T-helper 2 cell treated with Interferon-gamma antibody and Interleukin-4, amounts not matched to agents 5 μg/mL and 100 μg/mL, for 36 hours (primary cell): ENCODE results near the gene TRAPPC6A.
A peak's percentile ranks its signal among the peaks of the same experiment; 100 is the strongest.

Experiments used
- DNase-seq: peaks from one replicate; pipeline ENCODE4 v3.0.0; 2021; ENCODE audit warnings: low spot score
- H3K27ac Mint-ChIP-seq: one replicate; pipeline ENCODE4 v1.8.0; 2021; ENCODE audit warnings: mild to moderate bottlenecking, mixed read lengths
- H3K27me3 Mint-ChIP-seq: one replicate; pipeline ENCODE4 v1.8.0; 2021; ENCODE audit warnings: low read depth, mixed read lengths
- H3K36me3 Mint-ChIP-seq: one replicate; pipeline ENCODE4 v1.8.0; 2021; ENCODE audit warnings: low read depth, mixed read lengths
- H3K4me1 Mint-ChIP-seq: one replicate; pipeline ENCODE4 v1.8.0; 2021; ENCODE audit warnings: low read depth, mixed read lengths
- H3K4me3 Mint-ChIP-seq: one replicate; pipeline ENCODE4 v1.8.0; 2022; ENCODE audit warnings: mild to moderate bottlenecking, moderate library complexity, mixed read lengths
- H3K9me3 Mint-ChIP-seq: one replicate; pipeline ENCODE4 v1.8.0; 2021; ENCODE audit warnings: mixed read lengths

Gene TRAPPC6A, protein sequence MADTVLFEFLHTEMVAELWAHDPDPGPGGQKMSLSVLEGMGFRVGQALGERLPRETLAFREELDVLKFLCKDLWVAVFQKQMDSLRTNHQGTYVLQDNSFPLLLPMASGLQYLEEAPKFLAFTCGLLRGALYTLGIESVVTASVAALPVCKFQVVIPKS

DNA sequence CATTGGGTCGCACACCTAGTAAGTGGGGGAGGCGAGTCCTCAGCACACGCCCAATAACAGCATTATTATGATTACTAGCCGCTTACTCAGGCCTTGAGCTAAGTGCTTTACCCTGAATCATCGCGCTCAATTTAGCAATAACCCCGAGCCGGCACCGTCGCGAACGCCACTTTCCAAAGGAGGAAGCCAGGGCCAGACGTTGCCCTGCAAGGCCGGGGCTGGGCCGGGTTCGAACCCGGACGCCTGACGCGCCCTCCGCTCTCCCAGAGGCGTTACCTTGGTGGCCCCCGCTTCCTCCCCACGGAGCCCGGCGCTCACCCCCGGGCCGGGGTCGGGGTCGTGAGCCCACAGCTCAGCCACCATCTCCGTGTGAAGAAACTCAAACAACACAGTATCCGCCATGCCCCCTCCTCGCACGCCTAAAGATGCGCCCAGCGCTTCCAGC is at the start of gene TRAPPC6A:
TSS of gene TRAPPC6A (minus strand) at position 421 of the 445 bp plus-strand sequence. CDS start at position 402, 19 bp downstream.
- no peaks in the 10 kb centered on the region for H3K9me3 Mint-ChIP-seq
- H3K4me1 Mint-ChIP-seq, result peaks cover 21% of the 10 kb centered on the region
- no peak for DNase-seq
- no peaks in the 10 kb centered on the region for H3K27me3 Mint-ChIP-seq
- peak within 1 kb of the TSS; percentile 98 for H3K27ac Mint-ChIP-seq
- peak within 1 kb of the TSS; percentile 95 for H3K4me3 Mint-ChIP-seq
- H3K36me3 Mint-ChIP-seq, result peaks cover 13% of the 10 kb centered on the region

DNA sequence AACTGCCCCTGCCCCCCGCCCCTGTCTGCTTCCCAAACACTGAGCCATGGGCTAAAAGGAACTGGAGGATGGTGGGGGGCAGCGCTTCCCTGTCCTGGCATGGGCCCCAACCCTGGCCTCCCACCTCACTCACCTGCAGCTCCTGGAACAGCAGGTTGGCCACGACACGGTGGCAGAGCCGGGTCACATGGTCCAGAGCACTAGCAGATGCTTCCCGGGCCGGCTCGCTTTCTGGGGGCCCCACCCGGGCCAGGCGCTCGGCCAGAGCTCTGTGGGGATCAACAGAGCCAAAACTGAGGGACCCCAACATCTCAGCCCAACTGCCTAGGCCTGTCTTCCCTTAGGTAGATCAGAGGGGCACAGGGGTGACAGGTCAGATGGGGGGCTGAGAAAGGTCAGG is 46.6 kb upstream of the TRAPPC6A start:
- Mint-ChIP-seq H3K27me3 (peaks cover 7% of the 10 kb centered on the region), H3K36me3 (no peaks in the 10 kb centered on the region), H3K4me1 (no peaks in the 10 kb centered on the region), H3K9me3 (no peaks in the 10 kb centered on the region), H3K4me3 (no peak overlapping the region), H3K27ac (no peak overlapping the region)
- DNase-seq, result no peak

DNA sequence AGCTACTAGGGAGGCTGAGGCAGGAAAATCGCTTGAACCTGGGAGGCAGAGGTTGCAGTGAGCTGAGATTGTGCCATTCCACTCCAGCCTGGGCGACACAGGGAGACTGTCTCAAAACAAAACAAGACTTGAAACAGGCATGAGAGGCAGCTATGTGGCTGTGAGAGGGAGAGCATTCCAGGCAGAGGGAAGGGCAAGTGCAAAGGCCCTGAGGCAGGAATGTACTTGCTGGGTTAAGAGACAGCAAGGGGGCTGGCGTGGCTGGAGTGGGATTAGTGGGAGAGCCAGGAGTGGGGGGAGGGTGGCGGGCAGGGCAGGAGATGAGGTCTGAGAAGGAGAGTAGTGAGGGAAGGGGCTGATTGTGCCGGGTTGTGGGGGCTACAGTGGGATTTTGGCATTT is 45.8 kb upstream of the TRAPPC6A start:
- Mint-ChIP-seq H3K4me3 (no peak overlapping the region), H3K27ac (no peak overlapping the region), H3K4me1 (no peaks in the 10 kb centered on the region), H3K27me3 (peaks cover 7% of the 10 kb centered on the region), H3K36me3 (no peaks in the 10 kb centered on the region), H3K9me3 (no peaks in the 10 kb centered on the region)
- DNase-seq, result no peak

DNA sequence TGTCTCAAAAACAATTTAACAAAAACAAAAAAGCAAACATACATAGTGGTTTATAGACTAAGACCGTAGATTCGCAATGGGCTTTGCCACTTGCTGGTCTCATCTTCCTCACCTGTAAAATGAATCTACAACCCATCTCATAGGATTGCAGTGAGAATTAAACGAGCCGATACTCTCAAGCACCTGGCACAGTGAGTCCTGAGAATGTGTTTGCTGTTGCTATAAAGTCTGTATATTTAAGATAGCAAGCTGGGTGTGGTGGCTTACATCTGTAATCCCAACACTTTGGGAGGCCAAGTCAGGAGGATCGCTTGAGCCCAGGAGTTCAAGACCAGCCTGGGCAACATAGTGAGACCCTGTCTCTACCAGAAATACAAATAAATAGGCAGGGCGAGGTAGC is 44.7 kb upstream of the TRAPPC6A start:
- no peaks in the 10 kb centered on the region for H3K36me3 Mint-ChIP-seq
- no peaks in the 10 kb centered on the region for H3K9me3 Mint-ChIP-seq
- no peaks in the 10 kb centered on the region for H3K4me1 Mint-ChIP-seq
- H3K4me3 Mint-ChIP-seq, result no peak overlapping the region
- H3K27ac Mint-ChIP-seq, result no peak overlapping the region
- DNase-seq, result no peak
- peaks cover 14% of the 10 kb centered on the region for H3K27me3 Mint-ChIP-seq

DNA sequence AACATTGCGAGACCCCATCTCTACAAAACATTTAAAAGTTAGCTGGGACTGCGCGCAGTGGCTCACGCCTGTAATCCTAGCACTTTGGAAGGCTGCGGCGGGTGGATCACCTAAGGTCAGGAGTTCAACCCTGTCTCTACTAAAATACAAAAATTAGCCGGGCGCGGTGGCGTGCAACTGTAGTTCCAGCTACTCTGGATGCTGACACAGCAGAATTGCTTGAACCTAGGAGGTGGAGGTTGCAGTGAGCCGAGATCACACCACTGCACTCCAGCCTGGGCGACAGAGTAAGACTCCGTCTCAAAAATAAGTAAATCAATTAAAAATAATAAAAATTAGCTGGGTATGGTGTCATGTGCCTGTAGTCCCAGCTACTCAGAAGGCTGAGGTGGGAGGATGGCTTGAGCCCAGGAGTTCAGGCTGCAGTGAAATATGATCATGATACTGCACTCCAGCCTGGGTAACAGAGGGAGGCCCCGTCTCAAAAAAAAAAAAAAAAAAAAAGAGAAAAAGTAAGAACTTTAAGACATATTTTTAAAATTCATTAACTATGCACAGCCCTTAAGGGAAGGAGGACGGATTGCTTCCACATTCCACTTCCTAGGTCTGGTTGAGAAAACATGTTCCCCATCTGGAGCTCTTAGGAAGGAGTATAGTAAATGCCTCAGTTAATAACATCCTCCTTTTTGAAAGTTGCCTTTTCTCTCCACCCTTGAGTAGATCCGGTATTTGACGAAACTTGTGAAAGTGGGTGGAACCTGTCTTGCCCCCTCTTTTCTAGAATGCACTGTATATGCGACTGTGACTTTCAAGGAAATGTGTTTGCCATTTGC is 41.1 kb upstream of the TRAPPC6A start:
- H3K27me3 Mint-ChIP-seq, result peaks cover 36% of the 10 kb centered on the region
- H3K36me3 Mint-ChIP-seq, result no peaks in the 10 kb centered on the region
- no peak overlapping the region for H3K4me3 Mint-ChIP-seq
- H3K9me3 Mint-ChIP-seq, result no peaks in the 10 kb centered on the region
- no peak overlapping the region for H3K27ac Mint-ChIP-seq
- DNase-seq, result no peak
- H3K4me1 Mint-ChIP-seq, result no peaks in the 10 kb centered on the region

DNA sequence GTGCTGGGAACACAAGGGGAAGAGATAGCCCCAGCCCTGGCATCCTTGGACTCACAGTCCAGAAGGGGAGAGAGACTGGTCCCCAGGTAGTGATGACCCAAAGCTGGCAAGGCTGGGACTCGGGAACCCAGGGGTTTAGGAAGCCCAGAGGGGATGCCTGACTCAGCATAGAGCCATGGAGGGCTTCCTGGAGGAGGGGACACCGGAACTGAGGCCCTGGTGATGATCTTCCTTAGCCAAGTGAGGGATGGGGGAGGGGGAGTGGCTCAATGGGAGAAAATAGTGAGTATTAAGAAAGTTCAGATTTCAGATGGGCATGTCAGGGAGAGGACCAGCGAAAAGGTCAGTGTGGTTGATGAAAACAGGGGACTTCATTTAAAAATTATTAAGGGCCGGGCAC is 40.4 kb upstream of the TRAPPC6A start:
- Mint-ChIP-seq H3K9me3 (no peaks in the 10 kb centered on the region), H3K27ac (no peak overlapping the region), H3K36me3 (no peaks in the 10 kb centered on the region), H3K4me1 (no peaks in the 10 kb centered on the region), H3K27me3 (peaks cover 42% of the 10 kb centered on the region), H3K4me3 (no peak overlapping the region)
- no peak for DNase-seq

DNA sequence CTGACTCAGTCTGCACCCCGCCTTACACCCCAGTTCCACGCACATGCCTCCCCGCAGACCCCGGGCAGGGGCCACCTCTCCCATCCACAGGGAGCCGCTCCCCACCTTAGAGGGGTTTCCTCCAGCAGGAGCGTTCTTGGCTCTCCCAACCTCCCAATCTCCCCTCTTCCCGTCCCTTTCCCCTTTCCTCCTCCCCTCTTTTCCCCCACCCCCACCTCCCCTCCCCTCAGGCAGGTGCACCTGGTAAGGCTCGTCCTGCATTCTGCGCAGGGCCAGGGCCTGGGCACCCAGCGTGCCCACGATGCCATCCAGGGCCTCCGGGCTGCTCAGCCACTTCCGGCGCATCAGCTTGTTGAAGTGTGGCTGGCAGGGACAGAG is 39.9 kb upstream of the TRAPPC6A start:
- Mint-ChIP-seq H3K4me1 (no peaks in the 10 kb centered on the region), H3K9me3 (no peaks in the 10 kb centered on the region), H3K27me3 (peaks cover 44% of the 10 kb centered on the region), H3K4me3 (no peak overlapping the region), H3K27ac (no peak overlapping the region), H3K36me3 (no peaks in the 10 kb centered on the region)
- no peak for DNase-seq

DNA sequence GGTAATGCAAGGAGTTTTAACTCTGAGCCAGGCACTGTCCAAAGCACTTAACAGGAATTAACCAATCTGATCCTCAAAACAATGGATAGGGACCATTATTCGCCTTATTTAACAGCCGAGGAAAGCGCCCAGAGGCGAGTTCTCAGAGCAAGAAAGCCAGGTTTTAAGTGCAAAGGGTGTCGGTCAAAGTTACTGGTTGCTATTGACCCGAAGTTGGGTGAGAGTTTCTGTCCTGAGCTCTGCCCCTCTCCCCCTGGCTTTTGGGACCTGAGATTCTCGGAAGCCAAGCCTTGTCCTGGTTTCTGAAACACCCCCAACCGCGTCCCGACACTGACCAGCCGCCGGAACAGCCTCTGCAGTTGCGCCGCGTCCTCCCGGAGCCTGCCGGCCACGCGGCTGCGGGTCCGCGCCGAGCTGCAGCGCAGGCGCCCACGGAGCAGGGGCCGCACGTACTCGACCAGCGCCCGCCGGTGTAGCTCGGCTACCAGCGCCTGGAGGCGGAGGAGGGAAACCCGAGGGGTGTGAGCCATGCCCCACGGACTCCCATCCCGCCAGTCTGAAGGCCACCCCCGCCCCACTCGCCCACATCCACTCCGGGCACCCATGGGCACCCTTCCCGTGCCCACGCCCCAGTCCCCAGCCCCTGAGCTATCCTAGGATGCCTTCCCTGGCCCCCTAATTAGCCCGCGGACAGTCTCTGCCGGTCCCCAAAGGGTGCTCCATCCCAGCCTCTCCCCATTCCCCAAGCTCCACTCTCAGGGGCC is 39.3 kb upstream of the TRAPPC6A start:
- Mint-ChIP-seq H3K9me3 (no peaks in the 10 kb centered on the region), H3K4me3 (no peak overlapping the region), H3K36me3 (no peaks in the 10 kb centered on the region), H3K27me3 (peaks cover 44% of the 10 kb centered on the region), H3K4me1 (no peaks in the 10 kb centered on the region), H3K27ac (no peak overlapping the region)
- no peak for DNase-seq

DNA sequence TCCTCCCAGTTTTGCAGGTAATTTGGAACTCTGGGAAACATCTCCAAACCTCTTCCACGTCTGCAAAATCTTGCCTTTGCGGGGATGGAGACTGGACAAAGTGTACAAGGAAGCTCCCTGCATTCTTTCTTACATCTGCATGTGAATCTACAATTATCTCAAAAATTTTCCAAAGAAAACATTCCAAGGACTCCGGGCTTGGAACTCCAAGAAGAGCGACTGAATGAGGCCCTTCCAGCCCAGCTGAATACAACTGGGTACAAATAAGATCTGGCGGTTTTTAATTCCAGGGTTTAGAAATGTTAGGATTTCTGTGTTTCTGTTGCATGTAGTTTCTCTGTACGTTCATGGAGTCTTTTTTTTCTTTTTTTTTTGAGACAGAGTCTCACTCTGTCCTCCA is 38.6 kb upstream of the TRAPPC6A start:
- no peak for DNase-seq
- Mint-ChIP-seq H3K27ac (no peak overlapping the region), H3K4me3 (no peak overlapping the region), H3K36me3 (no peaks in the 10 kb centered on the region), H3K9me3 (no peaks in the 10 kb centered on the region), H3K27me3 (peaks cover 49% of the 10 kb centered on the region), H3K4me1 (no peaks in the 10 kb centered on the region)

DNA sequence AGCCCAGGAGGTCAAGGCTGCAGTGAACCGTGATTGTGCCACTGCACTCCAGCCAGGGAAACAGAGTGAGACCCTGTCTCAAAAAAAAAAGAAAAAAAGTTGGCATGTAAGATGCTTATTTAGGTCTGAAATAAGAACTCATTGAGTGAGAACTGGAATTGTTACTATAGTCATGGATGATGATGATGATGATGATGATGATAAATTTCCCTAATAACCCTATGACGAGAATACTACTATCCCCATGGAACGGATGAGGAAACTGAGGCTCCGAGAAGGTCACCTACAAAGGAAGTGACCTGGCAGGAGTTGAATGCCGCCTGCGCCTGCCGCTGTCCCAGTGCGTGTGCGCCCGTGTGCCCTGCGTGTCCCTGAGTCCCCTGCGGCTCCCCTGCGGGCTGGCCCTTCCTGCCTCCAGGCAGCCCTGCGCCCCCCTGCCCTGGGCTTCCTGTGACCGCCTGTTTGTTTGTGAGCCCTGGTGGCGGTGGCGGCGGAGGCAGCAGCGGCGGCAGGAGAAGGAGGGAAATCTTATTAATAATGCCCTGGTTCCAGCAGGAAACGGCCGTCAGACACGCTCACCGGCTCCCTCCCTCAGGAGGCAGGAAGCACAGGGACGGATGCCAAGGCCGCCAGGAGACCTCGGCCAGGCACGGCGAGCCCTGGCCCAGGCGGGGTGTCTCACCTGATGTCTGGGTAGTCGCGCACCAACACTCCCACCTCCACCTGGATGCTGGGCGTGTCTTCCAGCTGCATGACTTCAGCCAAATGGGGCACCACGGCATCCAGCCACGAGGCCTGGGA is 37.6 kb upstream of the TRAPPC6A start:
- H3K4me3 Mint-ChIP-seq, result no peak overlapping the region
- H3K27ac Mint-ChIP-seq, result no peak overlapping the region
- H3K9me3 Mint-ChIP-seq, result no peaks in the 10 kb centered on the region
- DNase-seq, result no peak
- H3K4me1 Mint-ChIP-seq, result no peaks in the 10 kb centered on the region
- peaks cover 54% of the 10 kb centered on the region for H3K27me3 Mint-ChIP-seq
- H3K36me3 Mint-ChIP-seq, result no peaks in the 10 kb centered on the region

DNA sequence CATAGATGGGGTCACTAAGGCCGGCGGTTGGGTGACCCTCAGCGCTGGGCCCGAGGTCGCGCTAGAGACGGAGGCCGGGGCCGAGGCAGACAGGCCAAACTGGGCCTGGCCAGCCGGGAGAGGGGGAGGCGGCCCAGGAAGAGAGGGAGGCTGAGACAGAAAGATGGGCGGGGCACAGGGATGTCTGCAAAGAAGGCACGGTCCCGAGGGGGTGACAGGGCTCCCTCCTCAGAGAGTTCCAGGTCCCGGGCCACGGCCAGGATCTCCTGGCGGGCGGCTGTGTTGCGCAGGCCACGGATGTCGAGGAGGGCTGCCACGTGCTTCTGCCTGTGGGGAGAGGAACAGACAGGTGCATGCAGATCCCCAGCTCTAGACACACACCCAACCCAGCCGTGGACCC is 35.0 kb upstream of the TRAPPC6A start:
- Mint-ChIP-seq H3K9me3 (no peaks in the 10 kb centered on the region), H3K36me3 (no peaks in the 10 kb centered on the region), H3K4me3 (no peak overlapping the region), H3K4me1 (peaks cover 4% of the 10 kb centered on the region), H3K27ac (no peak overlapping the region), H3K27me3 (peaks cover 46% of the 10 kb centered on the region)
- DNase-seq, result no peak

DNA sequence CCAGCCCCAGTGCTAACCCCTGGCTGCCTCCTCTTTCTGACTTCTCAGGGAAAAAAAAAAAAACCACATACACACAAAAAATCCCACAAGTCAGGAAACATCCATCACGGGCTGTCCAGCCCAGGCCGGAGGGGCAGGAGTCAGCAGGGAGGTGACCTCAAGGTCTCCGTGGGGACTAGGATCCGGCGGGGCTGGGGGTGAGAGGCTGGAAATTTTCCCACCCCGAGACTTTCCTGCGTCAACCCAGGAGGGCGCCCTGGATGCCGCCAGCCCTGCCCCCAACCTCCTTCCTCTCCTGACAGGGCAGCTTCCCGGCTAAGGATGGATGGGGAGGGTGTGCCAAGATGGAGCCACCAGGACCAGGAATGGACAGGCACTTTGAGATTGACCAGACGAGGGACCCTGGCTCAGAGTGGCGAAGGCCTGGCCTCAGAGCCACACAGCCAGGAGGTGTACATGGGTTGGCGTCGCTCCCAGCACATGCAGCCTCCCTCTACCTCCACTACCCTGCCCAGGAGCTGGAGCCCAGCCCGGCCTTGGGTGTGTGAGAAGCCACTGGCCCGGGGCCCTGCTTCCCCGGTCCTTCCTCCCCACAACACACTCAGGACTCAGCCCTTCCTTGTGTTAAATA is 33.8 kb upstream of the TRAPPC6A start:
- Mint-ChIP-seq H3K4me1 (peaks cover 4% of the 10 kb centered on the region), H3K4me3 (no peak overlapping the region), H3K27me3 (peaks cover 38% of the 10 kb centered on the region), H3K36me3 (no peaks in the 10 kb centered on the region), H3K27ac (no peak overlapping the region), H3K9me3 (no peaks in the 10 kb centered on the region)
- DNase-seq, result no peak

DNA sequence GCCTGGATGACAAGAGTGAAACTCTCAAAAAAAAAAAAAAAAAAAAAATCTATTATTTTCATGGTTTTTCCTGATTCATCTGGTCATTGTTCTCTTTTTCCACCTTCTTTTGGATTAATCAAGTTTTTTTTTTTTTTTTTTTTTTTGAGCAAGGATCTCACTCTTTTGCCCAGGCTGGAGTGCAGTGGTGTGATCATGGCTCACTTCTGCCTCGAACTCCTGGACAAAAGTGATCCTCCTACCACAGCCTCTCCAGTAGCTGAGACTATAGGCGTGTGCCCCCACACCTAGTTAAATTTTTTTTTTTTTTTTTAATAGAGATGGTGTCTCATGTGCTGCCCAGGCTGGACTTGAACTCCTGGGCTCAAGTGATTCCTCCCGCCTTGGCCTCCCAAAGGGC is 28.3 kb upstream of the TRAPPC6A start:
- Mint-ChIP-seq H3K36me3 (no peaks in the 10 kb centered on the region), H3K27ac (no peak overlapping the region), H3K4me3 (no peak overlapping the region), H3K9me3 (no peaks in the 10 kb centered on the region), H3K4me1 (peaks cover 4% of the 10 kb centered on the region), H3K27me3 (peaks cover 7% of the 10 kb centered on the region)
- DNase-seq, result no peak
